ENCODE data around the gene SLC26A6.

The SLC26A6 gene

GRCh38 chr3:48623851-48624547, 11.3 kb downstream of the SLC26A6 start:
- Histone ChIP-seq H3K9me3 (ENCODE audit: insufficient read depth, low read depth, low read length) (peaks cover 9% of the 10 kb centered on the region), H4K12ac (ENCODE audit: low read depth, low read length) (no peak overlapping the region), H2AK5ac (ENCODE audit: low read length) (no peak overlapping the region), H3K79me1 (ENCODE audit: low read length) (no peaks in the 10 kb centered on the region), H4K91ac (ENCODE audit: low read depth, low read length) (no peak overlapping the region), H3K18ac (ENCODE audit: low read length) (no peak overlapping the region), H2BK12ac (ENCODE audit: low read length) (no peak overlapping the region), H3K27me3 (ENCODE audit: insufficient read depth, low read length) (no peaks in the 10 kb centered on the region), H3K23ac (ENCODE audit: low read length) (no peak overlapping the region), H4K8ac (ENCODE audit: low read depth, low read length) (no peak overlapping the region), H2AFZ (ENCODE audit: insufficient read depth, low read length, poor library complexity) (no peak overlapping the region), H3K4me1 (ENCODE audit: control insufficient read depth in 1 of 2, insufficient read depth in 2 of 2, low read length in 2 of 2) (no peaks in the 10 kb centered on the region), H3K4ac (ENCODE audit: low read depth, low read length) (no peak overlapping the region), H3K4me2 (ENCODE audit: low read length) (no peak overlapping the region), H3K27ac (ENCODE audit: low read depth, low read length) (no peak overlapping the region), H2BK120ac (ENCODE audit: insufficient read depth, low read length, poor library complexity) (no peak overlapping the region), H3K4me3 (ENCODE audit: low read depth, low read length) (no peak overlapping the region), H3K14ac (ENCODE audit: low read length) (no peak overlapping the region), H3K79me2 (ENCODE audit: control insufficient read depth, insufficient read depth, low read length, poor library complexity) (no peaks in the 10 kb centered on the region), H3K36me3 (ENCODE audit: control insufficient read depth in 1 of 2, insufficient read depth in 2 of 2, low read length in 2 of 2) (peaks cover 43 to 47% of the 10 kb centered on the region in 2 experiments), H3K9ac (ENCODE audit: low read length) (no peak overlapping the region), H2BK5ac (ENCODE audit: low read depth, low read length, poor library complexity) (no peak overlapping the region)
- DNase-seq, result no peak
- no CpG with 5 or more reads among the region's 6 CpGs for WGBS (ENCODE audit: extremely low coverage, insufficient coverage, insufficient read length)

DNA sequence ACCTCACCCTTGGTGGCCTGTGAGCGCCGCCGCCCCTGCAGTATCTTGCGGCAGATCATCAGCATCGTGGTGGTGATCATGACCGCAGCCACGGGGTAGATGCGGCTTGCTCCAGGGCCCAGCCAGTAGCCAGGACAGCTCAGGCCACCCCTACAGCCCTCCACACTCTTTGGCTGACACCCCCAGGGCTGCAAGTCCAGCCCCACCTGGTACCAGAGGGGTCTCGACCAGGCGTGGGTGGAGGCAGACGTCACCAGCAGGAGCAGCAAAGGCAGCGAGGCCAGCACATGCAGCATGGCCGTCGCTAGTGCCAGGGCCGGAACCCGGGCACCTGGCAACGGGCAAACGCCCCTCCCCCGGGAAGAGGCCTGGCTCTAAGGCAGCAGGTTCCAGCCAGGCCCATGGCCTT, 13.8 kb downstream of the SLC26A6 start, which contains the start of gene TMEM89:
TSS of gene TMEM89 (minus strand) at position 309 of the 409 bp plus-strand sequence. CDS start at position 296, 13 bp downstream.
- Histone ChIP-seq H4K12ac (ENCODE audit: low read depth, low read length) (no peak within 1 kb of the TSS), H4K8ac (ENCODE audit: low read depth, low read length) (no peak within 1 kb of the TSS), H2BK5ac (ENCODE audit: low read depth, low read length, poor library complexity) (no peak within 1 kb of the TSS), H2AK5ac (ENCODE audit: low read length) (no peak within 1 kb of the TSS), H3K79me2 (ENCODE audit: control insufficient read depth, insufficient read depth, low read length, poor library complexity) (no peaks in the 10 kb centered on the region), H3K4me2 (ENCODE audit: low read length) (no peak within 1 kb of the TSS), H3K18ac (ENCODE audit: low read length) (no peak within 1 kb of the TSS), H3K9me3 (ENCODE audit: insufficient read depth, low read depth, low read length) (peaks cover 17% of the 10 kb centered on the region), H3K79me1 (ENCODE audit: low read length) (no peaks in the 10 kb centered on the region), H3K4me1 (ENCODE audit: control insufficient read depth in 1 of 2, insufficient read depth in 2 of 2, low read length in 2 of 2) (no peaks in the 10 kb centered on the region), H2BK120ac (ENCODE audit: insufficient read depth, low read length, poor library complexity) (no peak within 1 kb of the TSS), H3K9ac (ENCODE audit: low read length) (no peak within 1 kb of the TSS), H3K36me3 (ENCODE audit: control insufficient read depth in 1 of 2, insufficient read depth in 2 of 2, low read length in 2 of 2) (peaks cover 22% of the 10 kb centered on the region in 2 experiments), H2AFZ (ENCODE audit: insufficient read depth, low read length, poor library complexity) (no peak within 1 kb of the TSS), H3K4me3 (ENCODE audit: low read depth, low read length) (no peak within 1 kb of the TSS), H2BK12ac (ENCODE audit: low read length) (no peak within 1 kb of the TSS), H3K27me3 (ENCODE audit: insufficient read depth, low read length) (no peaks in the 10 kb centered on the region), H4K91ac (ENCODE audit: low read depth, low read length) (no peak within 1 kb of the TSS), H3K14ac (ENCODE audit: low read length) (no peak within 1 kb of the TSS), H3K4ac (ENCODE audit: low read depth, low read length) (no peak within 1 kb of the TSS), H3K23ac (ENCODE audit: low read length) (no peak within 1 kb of the TSS), H3K27ac (ENCODE audit: low read depth, low read length) (no peak within 1 kb of the TSS)
- no peak for DNase-seq
- WGBS (ENCODE audit: extremely low coverage, insufficient coverage, insufficient read length), result no CpG with 5 or more reads among the region's 19 CpGs

GRCh38 chr3:48619541-48620524, 15.4 kb downstream of the SLC26A6 start:
- H3K4ac ChIP-seq (ENCODE audit: low read depth, low read length), result no peak overlapping the region
- H3K79me1 ChIP-seq (ENCODE audit: low read length), result no peaks in the 10 kb centered on the region
- no peak overlapping the region for H2BK5ac ChIP-seq (ENCODE audit: low read depth, low read length, poor library complexity)
- no peak overlapping the region for H3K4me3 ChIP-seq (ENCODE audit: low read depth, low read length)
- H4K8ac ChIP-seq (ENCODE audit: low read depth, low read length), result no peak overlapping the region
- no peak overlapping the region for H3K27ac ChIP-seq (ENCODE audit: low read depth, low read length)
- H2BK120ac ChIP-seq (ENCODE audit: insufficient read depth, low read length, poor library complexity), result no peak overlapping the region
- H3K4me2 ChIP-seq (ENCODE audit: low read length), result no peak overlapping the region
- H3K9ac ChIP-seq (ENCODE audit: low read length), result no peak overlapping the region
- H3K4me1 ChIP-seq (ENCODE audit: control insufficient read depth in 1 of 2, insufficient read depth in 2 of 2, low read length in 2 of 2), result no peaks in the 10 kb centered on the region
- no peaks in the 10 kb centered on the region for H3K27me3 ChIP-seq (ENCODE audit: insufficient read depth, low read length)
- H2AK5ac ChIP-seq (ENCODE audit: low read length), result no peak overlapping the region
- WGBS (ENCODE audit: extremely low coverage, insufficient coverage, insufficient read length), result no CpG with 5 or more reads among the region's 7 CpGs
- no peaks in the 10 kb centered on the region for H3K79me2 ChIP-seq (ENCODE audit: control insufficient read depth, insufficient read depth, low read length, poor library complexity)
- H3K9me3 ChIP-seq (ENCODE audit: insufficient read depth, low read depth, low read length), result peaks cover 17% of the 10 kb centered on the region
- DNase-seq, result no peak
- H2BK12ac ChIP-seq (ENCODE audit: low read length), result no peak overlapping the region
- H3K14ac ChIP-seq (ENCODE audit: low read length), result no peak overlapping the region
- H2AFZ ChIP-seq (ENCODE audit: insufficient read depth, low read length, poor library complexity), result no peak overlapping the region
- peaks cover 6 to 7% of the 10 kb centered on the region in 2 experiments for H3K36me3 ChIP-seq (ENCODE audit: control insufficient read depth in 1 of 2, insufficient read depth in 2 of 2, low read length in 2 of 2)
- H3K18ac ChIP-seq (ENCODE audit: low read length), result no peak overlapping the region
- H4K12ac ChIP-seq (ENCODE audit: low read depth, low read length), result no peak overlapping the region
- H4K91ac ChIP-seq (ENCODE audit: low read depth, low read length), result no peak overlapping the region
- no peak overlapping the region for H3K23ac ChIP-seq (ENCODE audit: low read length)

GRCh38 chr3:48617559-48617958, 17.7 kb downstream of the SLC26A6 start:
- H3K14ac ChIP-seq (ENCODE audit: low read length), result no peak overlapping the region
- H3K79me1 ChIP-seq (ENCODE audit: low read length), result no peaks in the 10 kb centered on the region
- no peak overlapping the region for H2AK5ac ChIP-seq (ENCODE audit: low read length)
- H2BK12ac ChIP-seq (ENCODE audit: low read length), result no peak overlapping the region
- no peak overlapping the region for H3K23ac ChIP-seq (ENCODE audit: low read length)
- H2BK5ac ChIP-seq (ENCODE audit: low read depth, low read length, poor library complexity), result no peak overlapping the region
- H4K91ac ChIP-seq (ENCODE audit: low read depth, low read length), result no peak overlapping the region
- no peak overlapping the region for H3K4me2 ChIP-seq (ENCODE audit: low read length)
- no CpG with 5 or more reads among the region's 4 CpGs for WGBS (ENCODE audit: extremely low coverage, insufficient coverage, insufficient read length)
- no peak overlapping the region for H3K18ac ChIP-seq (ENCODE audit: low read length)
- peak in 1 of 2 donors; percentile 14 for DNase-seq
- H4K8ac ChIP-seq (ENCODE audit: low read depth, low read length), result no peak overlapping the region
- H3K79me2 ChIP-seq (ENCODE audit: control insufficient read depth, insufficient read depth, low read length, poor library complexity), result no peaks in the 10 kb centered on the region
- H3K4me1 ChIP-seq (ENCODE audit: control insufficient read depth in 1 of 2, insufficient read depth in 2 of 2, low read length in 2 of 2), result no peaks in the 10 kb centered on the region
- H3K9ac ChIP-seq (ENCODE audit: low read length), result no peak overlapping the region
- peaks cover 17% of the 10 kb centered on the region for H3K9me3 ChIP-seq (ENCODE audit: insufficient read depth, low read depth, low read length)
- H2AFZ ChIP-seq (ENCODE audit: insufficient read depth, low read length, poor library complexity), result no peak overlapping the region
- H3K4ac ChIP-seq (ENCODE audit: low read depth, low read length), result no peak overlapping the region
- no peak overlapping the region for H3K4me3 ChIP-seq (ENCODE audit: low read depth, low read length)
- no peak overlapping the region for H4K12ac ChIP-seq (ENCODE audit: low read depth, low read length)
- H3K36me3 ChIP-seq (ENCODE audit: control insufficient read depth in 1 of 2, insufficient read depth in 2 of 2, low read length in 2 of 2), result peaks cover 2% of the 10 kb centered on the region in 2 experiments
- H2BK120ac ChIP-seq (ENCODE audit: insufficient read depth, low read length, poor library complexity), result no peak overlapping the region
- no peak overlapping the region for H3K27ac ChIP-seq (ENCODE audit: low read depth, low read length)
- no peaks in the 10 kb centered on the region for H3K27me3 ChIP-seq (ENCODE audit: insufficient read depth, low read length)
